ENCODE results near the gene CYTIP. TPM values are rescaled to one million over a fixed set of nuclear protein-coding genes. Genes with fewer than 3 reads are reported as not detected.
A peak's percentile ranks its signal among the peaks of the same experiment; 100 is the strongest.

CYTIP gene
- total and polyA plus RNA-seq, 4 experiments from 2014 or later = 163 to 248 (median 203) TPM

DNA sequence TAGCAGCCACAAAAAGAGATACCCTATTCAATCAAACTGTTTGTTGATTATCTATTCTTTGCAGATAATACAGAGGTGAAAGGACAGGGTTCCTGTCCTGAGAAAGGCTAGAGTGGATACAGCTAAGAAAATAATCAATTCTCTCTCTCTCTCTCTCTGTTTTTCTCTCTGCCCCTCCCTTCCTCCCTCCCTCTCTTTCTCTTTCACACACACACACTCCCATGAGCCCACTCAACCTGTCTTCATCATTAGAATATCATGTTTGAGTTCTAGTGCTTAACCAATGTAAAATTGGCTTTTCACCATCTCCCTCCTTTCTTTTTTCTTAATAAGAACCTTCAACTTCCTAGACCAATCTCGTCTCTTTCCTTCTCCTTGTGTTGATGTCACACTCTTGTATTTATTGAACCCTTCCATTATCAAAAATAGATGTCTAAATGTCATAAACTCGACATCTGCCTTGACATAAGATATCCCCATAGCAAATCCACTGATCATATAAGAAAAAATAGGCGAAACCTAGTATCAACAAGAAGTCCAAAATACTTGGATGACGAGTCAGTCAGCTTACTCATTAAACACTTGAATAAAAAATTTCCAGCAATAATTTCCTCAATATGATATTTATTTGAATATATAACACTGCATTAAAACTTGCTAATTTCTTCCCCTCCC is 42.8 kb upstream of the CYTIP start:
- intact Hi-C loops (cut with micrococcal nuclease) = no loop called here
- Histone ChIP-seq H3K4me1 (ENCODE audit: insufficient read depth, low read length) (no peaks in the 10 kb centered on the region), H3K27me3 (ENCODE audit: insufficient read depth, low read length) (no peaks in the 10 kb centered on the region), H3K36me3 (ENCODE audit: insufficient read depth, low read length) (no peaks in the 10 kb centered on the region), H3K4me3 (ENCODE audit: low read length in 2 of 2) (no peak overlapping the region), H3K27ac (ENCODE audit: low read depth, low read length) (no peak overlapping the region), H3K9me3 (ENCODE audit: control insufficient read depth in 1 of 2, low read length in 2 of 2) (no peaks in the 10 kb centered on the region)
- POLR2A ChIA-PET (ENCODE audit: partially characterized antibody) = no interaction called here
- H3K27me3 Mint-ChIP-seq = no peaks in the 10 kb centered on the region
- no peaks in the 10 kb centered on the region for H3K9me3 Mint-ChIP-seq
- no peak overlapping the region for H3K4me3 Mint-ChIP-seq
- CTCF ChIA-PET (ENCODE audit: partially characterized antibody) = interaction anchor here (0.9 to 11.3 kb wide), 5 partner anchors 8 to 184 kb away, joined by 3 to 135 read pairs (median 3); partner anchors contain the start of gene ERMN
- H3K4me1 Mint-ChIP-seq = peaks cover 0 to 17% (median 8%) of the 10 kb centered on the region in 4 donors
- DNase-seq = no peak
- no peaks in the 10 kb centered on the region for H3K36me3 Mint-ChIP-seq
- H3K27ac Mint-ChIP-seq = peak overlapping the region in 2 of 7 donors; percentile 6 to 38

DNA sequence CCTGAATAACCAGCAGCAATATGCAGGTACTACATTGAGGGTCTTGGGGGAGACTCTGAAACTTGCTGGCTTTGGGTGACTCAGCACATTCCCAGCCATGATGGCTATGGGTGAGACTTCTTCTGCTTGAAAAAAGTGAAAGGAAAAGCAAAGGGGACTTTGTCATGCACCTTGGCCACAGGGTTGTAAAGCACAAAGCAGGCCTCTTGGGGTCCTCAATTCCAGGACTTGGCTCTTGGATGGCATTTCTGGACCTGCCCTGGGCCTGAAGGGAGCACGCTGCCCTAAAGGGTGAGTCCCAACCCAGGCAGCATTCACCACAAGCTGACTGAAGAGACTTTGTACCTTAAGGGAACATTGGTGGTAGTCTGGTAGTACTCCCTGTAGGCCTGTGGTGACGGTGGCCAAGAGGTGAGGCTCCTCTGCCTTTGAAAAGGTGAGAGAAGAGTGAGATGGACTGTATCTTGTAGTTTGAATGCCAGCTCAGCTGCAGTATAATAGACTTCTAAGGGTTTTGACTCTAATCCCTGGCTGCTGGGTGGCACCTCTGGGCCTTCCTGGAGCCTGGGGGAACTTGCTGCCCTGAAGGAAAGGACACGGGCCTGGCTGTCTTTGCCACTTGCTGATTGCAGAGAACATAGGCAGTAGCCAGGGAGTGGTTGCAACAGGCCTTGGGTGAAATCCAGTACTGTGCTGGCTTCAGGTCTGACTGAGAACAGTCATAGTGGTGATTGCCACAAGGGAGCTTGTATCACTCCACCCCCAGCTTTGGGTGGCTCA is 36.5 kb upstream of the CYTIP start:
- CTCF ChIA-PET (ENCODE audit: partially characterized antibody) = interaction anchor here (0.6 to 3.8 kb wide), 9 partner anchors 10 to 543 kb away, joined by 3 to 21 read pairs (median 3); partner anchors contain the start of gene CYTIP
- H3K9me3 ChIP-seq (ENCODE audit: control insufficient read depth in 1 of 2, low read length in 2 of 2) = no peaks in the 10 kb centered on the region
- no peaks in the 10 kb centered on the region for H3K36me3 Mint-ChIP-seq
- intact Hi-C loops (cut with micrococcal nuclease) = no loop called here
- POLR2A ChIA-PET (ENCODE audit: partially characterized antibody) = no interaction called here
- peaks cover 8% of the 10 kb centered on the region for H3K4me1 ChIP-seq (ENCODE audit: insufficient read depth, low read length)
- H3K36me3 ChIP-seq (ENCODE audit: insufficient read depth, low read length) = no peaks in the 10 kb centered on the region
- H3K4me3 Mint-ChIP-seq = no peak overlapping the region
- DNase-seq = no peak
- no peaks in the 10 kb centered on the region for H3K27me3 ChIP-seq (ENCODE audit: insufficient read depth, low read length)
- no peaks in the 10 kb centered on the region for H3K27me3 Mint-ChIP-seq
- H3K27ac Mint-ChIP-seq = peak overlapping the region in 2 of 7 donors; percentile 27 to 47
- peaks cover 9 to 26% (median 16%) of the 10 kb centered on the region in 4 donors for H3K4me1 Mint-ChIP-seq
- H3K27ac ChIP-seq (ENCODE audit: low read depth, low read length) = no peak overlapping the region
- peaks cover 0 to 2% (median 0%) of the 10 kb centered on the region in 8 donors for H3K9me3 Mint-ChIP-seq
- no peak overlapping the region for H3K4me3 ChIP-seq (ENCODE audit: low read length in 2 of 2)

DNA sequence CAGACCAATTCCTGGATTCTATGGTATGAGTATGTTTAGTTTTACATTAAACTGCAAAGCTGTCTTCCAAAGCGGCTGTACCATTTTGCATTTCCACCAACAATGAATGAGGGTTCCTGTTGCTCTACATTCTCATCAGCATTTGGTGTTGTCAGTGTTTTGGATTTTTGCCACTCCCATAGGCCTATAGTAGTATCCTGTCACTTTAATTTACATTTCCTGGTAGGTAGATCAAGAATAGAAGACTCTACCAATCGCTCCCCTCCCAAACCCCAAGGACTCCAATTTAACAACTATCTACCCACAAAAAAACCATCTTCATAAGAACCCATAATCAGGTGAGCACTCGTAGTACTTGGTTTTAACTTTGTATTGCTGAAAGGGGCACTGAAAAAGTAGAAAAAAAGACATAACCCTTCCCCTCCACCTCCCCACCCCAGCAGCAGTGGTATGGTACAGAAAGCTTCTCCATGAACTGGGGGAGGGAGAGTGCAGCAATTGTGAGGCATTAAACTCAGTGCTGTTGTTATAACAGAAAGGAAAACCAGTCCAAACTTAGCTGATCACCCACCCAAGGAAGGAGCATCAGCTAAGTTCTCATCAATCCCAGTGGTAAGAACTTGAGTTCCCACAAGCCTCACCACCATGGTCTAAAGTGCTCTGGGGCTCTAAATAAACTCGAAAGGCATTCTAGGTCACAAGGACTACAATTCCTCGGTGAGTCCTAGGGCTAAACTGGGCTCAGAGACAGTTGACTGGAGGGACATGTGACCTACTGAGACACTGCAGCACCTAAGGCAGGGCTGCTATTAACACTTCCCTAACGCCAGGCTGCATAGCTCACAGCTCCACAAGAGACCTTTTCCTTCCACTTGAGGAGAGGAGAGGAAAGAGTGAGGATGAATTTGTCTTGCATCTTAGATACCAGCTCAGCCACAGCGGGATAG is 35.5 kb upstream of the CYTIP start:
- Mint-ChIP-seq H3K4me3 (peak overlapping the region in 1 of 8 donors; percentile 6), H3K36me3 (no peaks in the 10 kb centered on the region), H3K4me1 (peaks cover 9 to 26% (median 16%) of the 10 kb centered on the region in 4 donors), H3K9me3 (peaks cover 0 to 2% (median 0%) of the 10 kb centered on the region in 8 donors), H3K27me3 (no peaks in the 10 kb centered on the region), H3K27ac (peak overlapping the region in 3 of 7 donors; percentile 5 to 42 (median 13))
- Histone ChIP-seq H3K27me3 (ENCODE audit: insufficient read depth, low read length) (no peaks in the 10 kb centered on the region), H3K27ac (ENCODE audit: low read depth, low read length) (no peak overlapping the region), H3K4me3 (ENCODE audit: low read length in 2 of 2) (no peak overlapping the region), H3K9me3 (ENCODE audit: control insufficient read depth in 1 of 2, low read length in 2 of 2) (no peaks in the 10 kb centered on the region), H3K36me3 (ENCODE audit: insufficient read depth, low read length) (no peaks in the 10 kb centered on the region), H3K4me1 (ENCODE audit: insufficient read depth, low read length) (peaks cover 8% of the 10 kb centered on the region)
- DNase-seq = no peak
- intact Hi-C loops (cut with micrococcal nuclease) = no loop called here
- ChIA-PET CTCF (ENCODE audit: partially characterized antibody) (interaction anchor here (0.6 to 3.8 kb wide), 8 partner anchors 8 to 152 kb away, joined by 3 to 21 read pairs (median 4); partner anchors contain the start of gene CYTIP), POLR2A (ENCODE audit: partially characterized antibody) (interaction anchor here (1.2 kb wide), 1 partner anchor 9 kb away, joined by 6 read pairs; no protein-coding TSS in a partner anchor)

DNA sequence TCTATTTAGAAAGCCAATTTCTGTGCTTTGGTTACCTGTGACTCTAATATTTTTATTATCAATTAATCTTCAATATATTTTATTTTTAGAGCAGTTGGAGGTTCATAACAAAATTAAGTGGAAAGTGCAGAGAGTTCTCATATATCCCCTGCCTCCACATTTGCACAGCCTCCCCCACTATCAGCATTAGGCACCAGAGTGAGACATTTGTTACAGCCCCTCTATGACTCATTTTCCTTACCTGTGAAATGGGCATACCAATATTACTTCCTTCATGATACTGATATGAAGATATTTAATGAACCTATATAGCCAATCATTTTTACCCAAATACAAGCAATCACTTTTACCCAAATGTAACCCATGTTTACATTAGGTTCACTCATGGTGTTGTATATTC is 34.0 kb upstream of the CYTIP start:
- Mint-ChIP-seq H3K27ac (no peak overlapping the region), H3K4me1 (peaks cover 14 to 30% (median 23%) of the 10 kb centered on the region in 4 donors), H3K27me3 (no peaks in the 10 kb centered on the region), H3K9me3 (peaks cover 0 to 2% (median 0%) of the 10 kb centered on the region in 8 donors), H3K36me3 (no peaks in the 10 kb centered on the region), H3K4me3 (no peak overlapping the region)
- Histone ChIP-seq H3K27ac (ENCODE audit: low read depth, low read length) (no peak overlapping the region), H3K9me3 (ENCODE audit: control insufficient read depth in 1 of 2, low read length in 2 of 2) (no peaks in the 10 kb centered on the region), H3K27me3 (ENCODE audit: insufficient read depth, low read length) (no peaks in the 10 kb centered on the region), H3K36me3 (ENCODE audit: insufficient read depth, low read length) (no peaks in the 10 kb centered on the region), H3K4me1 (ENCODE audit: insufficient read depth, low read length) (peaks cover 8% of the 10 kb centered on the region), H3K4me3 (ENCODE audit: low read length in 2 of 2) (no peak overlapping the region)
- CTCF ChIA-PET (ENCODE audit: partially characterized antibody) = interaction anchor here (1.1 to 3.8 kb wide), 3 partner anchors 19 to 150 kb away, joined by 5 to 21 read pairs (median 7); no protein-coding TSS in a partner anchor
- intact Hi-C loops (cut with micrococcal nuclease) = no loop called here
- POLR2A ChIA-PET (ENCODE audit: partially characterized antibody) = no interaction called here
- DNase-seq = no peak

DNA sequence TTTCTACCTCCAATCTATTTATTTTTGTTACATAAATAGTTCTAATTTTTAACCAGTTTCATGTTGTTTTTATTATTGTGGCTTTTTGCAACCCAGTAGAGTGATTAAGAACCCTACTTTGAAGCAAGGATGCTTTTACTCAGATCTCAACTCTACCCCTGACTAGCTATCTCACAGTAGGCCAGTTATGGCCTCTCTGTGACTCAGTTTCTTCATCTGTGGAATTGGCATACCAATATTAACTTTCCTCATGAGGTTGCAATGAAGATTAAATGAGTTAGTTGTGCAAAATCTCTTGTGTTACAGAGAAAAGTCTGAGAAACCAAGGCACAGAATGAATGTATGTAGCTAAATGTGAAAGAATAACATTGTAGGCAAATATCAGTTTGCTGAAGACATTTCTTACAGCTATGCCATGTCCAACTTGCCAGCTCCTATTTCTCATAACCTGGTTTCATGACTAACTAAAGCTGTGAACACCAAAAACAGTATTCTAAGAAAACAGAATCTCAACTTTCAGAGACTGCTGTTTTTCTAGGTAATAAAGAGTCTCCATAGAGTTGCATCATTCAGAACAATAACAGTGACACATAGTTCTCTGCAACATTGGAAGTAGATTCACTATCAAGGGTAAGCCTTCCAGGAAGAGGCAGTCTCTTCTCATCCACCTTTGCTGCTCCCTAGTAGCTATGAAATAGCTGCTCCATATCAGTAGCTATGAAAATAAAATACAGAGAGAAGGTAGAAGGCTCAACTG is 33.2 kb upstream of the CYTIP start:
- peaks cover 0 to 2% (median 0%) of the 10 kb centered on the region in 8 donors for H3K9me3 Mint-ChIP-seq
- no peaks in the 10 kb centered on the region for H3K36me3 Mint-ChIP-seq
- H3K4me1 ChIP-seq (ENCODE audit: insufficient read depth, low read length) = peaks cover 8% of the 10 kb centered on the region
- H3K36me3 ChIP-seq (ENCODE audit: insufficient read depth, low read length) = no peaks in the 10 kb centered on the region
- H3K9me3 ChIP-seq (ENCODE audit: control insufficient read depth in 1 of 2, low read length in 2 of 2) = no peaks in the 10 kb centered on the region
- H3K4me3 Mint-ChIP-seq = no peak overlapping the region
- no peak for DNase-seq
- H3K4me1 Mint-ChIP-seq = peaks cover 14 to 33% (median 23%) of the 10 kb centered on the region in 4 donors
- no peak overlapping the region for H3K27ac ChIP-seq (ENCODE audit: low read depth, low read length)
- H3K27me3 Mint-ChIP-seq = no peaks in the 10 kb centered on the region
- intact Hi-C loops (cut with micrococcal nuclease) = no loop called here
- no peak overlapping the region for H3K4me3 ChIP-seq (ENCODE audit: low read length in 2 of 2)
- no peaks in the 10 kb centered on the region for H3K27me3 ChIP-seq (ENCODE audit: insufficient read depth, low read length)
- POLR2A ChIA-PET (ENCODE audit: partially characterized antibody) = no interaction called here
- H3K27ac Mint-ChIP-seq = peak overlapping the region in 2 of 7 donors; percentile 8 to 32
- CTCF ChIA-PET (ENCODE audit: partially characterized antibody) = interaction anchor here (0.7 to 3.8 kb wide), 4 partner anchors 14 to 150 kb away, joined by 3 to 21 read pairs (median 6); no protein-coding TSS in a partner anchor

DNA sequence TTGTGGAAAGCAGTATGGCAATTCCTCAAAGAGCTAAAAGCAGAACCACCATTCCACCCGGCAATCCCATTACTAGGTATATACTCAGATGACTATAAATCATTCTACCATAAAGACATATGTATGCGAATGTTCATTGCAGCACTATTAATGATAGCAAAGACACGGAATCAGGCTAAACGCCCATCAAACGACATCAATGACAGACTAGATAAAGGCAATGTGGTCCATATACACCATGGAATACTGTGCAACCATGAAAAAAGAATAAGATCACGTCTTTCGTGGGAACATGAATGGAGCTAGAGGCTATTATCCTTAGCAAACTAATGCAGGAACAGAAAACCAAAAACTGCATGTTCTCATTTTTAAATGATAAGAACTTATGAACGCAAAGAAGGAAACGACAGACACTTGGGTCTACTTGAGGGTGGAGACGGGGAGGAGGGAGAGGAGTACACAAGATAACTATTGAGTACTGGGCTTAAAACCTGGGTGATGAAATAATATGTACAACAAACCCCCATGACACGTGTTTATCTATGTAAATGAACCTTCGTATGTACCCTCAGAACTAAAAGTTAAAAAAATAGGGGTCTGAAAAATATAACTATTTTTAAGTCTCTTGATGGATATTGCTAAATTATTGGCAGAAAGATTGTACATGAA is 32.0 kb upstream of the CYTIP start:
- H3K27ac ChIP-seq (ENCODE audit: low read depth, low read length) = no peak overlapping the region
- no peak for DNase-seq
- H3K4me3 ChIP-seq (ENCODE audit: low read length in 2 of 2) = no peak overlapping the region
- no peaks in the 10 kb centered on the region for H3K36me3 Mint-ChIP-seq
- intact Hi-C loops (cut with micrococcal nuclease) = no loop called here
- H3K9me3 ChIP-seq (ENCODE audit: control insufficient read depth in 1 of 2, low read length in 2 of 2) = no peaks in the 10 kb centered on the region
- H3K27me3 Mint-ChIP-seq = no peaks in the 10 kb centered on the region
- H3K4me1 ChIP-seq (ENCODE audit: insufficient read depth, low read length) = peaks cover 8% of the 10 kb centered on the region
- peaks cover 14 to 38% (median 24%) of the 10 kb centered on the region in 4 donors for H3K4me1 Mint-ChIP-seq
- H3K36me3 ChIP-seq (ENCODE audit: insufficient read depth, low read length) = no peaks in the 10 kb centered on the region
- peaks cover 0 to 2% (median 0%) of the 10 kb centered on the region in 8 donors for H3K9me3 Mint-ChIP-seq
- H3K4me3 Mint-ChIP-seq = no peak overlapping the region
- no peak overlapping the region for H3K27ac Mint-ChIP-seq
- ChIA-PET POLR2A (ENCODE audit: partially characterized antibody) (no interaction called here), CTCF (ENCODE audit: partially characterized antibody) (interaction anchor here (2.5 kb wide), 1 partner anchor 148 kb away, joined by 10 read pairs; no protein-coding TSS in a partner anchor)
- no peaks in the 10 kb centered on the region for H3K27me3 ChIP-seq (ENCODE audit: insufficient read depth, low read length)

All from CD4-positive, alpha-beta memory T cell (primary cell).